OCI-LY7 (cell line): ENCODE measurements around the gene LSS.

ENCODE experiments used
- CTCF ChIP-seq: fragments of 200-600 bp; sonication (generic); conservative IDR thresholded peaks from 2 replicates; pipeline ENCODE4 v1.5.1; 2014; ENCODE audit warnings: mild to moderate bottlenecking, antibody characterized with exemption, low read length, moderate library complexity, mixed read lengths
- EZH2phosphoT487 ChIP-seq: fragments of 200-600 bp; sonication (generic); IDR thresholded peaks from 2 replicates; pipeline ENCODE4 v1.6.1; 2018; ENCODE audit warnings: low read depth, borderline replicate concordance, mild to moderate bottlenecking, mixed run types, antibody characterized with exemption, low read length, moderate library complexity, mixed read lengths

- TF ChIP-seq CTCF (no peak), EZH2phosphoT487 (no peak)
Observed at GRCh38 chr21:46202592-46203202, 25.9 kb downstream of the LSS start.
